SK-N-SH (cell line): Measurements from ENCODE around the gene LIMA1.

Experiments
- EP300 ChIP-seq, 2 experiments: IDR thresholded peaks; 2 replicates each; pipeline versions ENCODE4 v1.4.0 to v1.6.1; 2012; ENCODE audit warnings: borderline replicate concordance in 1 of 2, low read depth in 1 of 2, low read length in 1 of 2
- NFIC ChIP-seq: IDR thresholded peaks from 2 replicates; pipeline ENCODE4 v1.4.0; 2012; ENCODE audit warnings: borderline replicate concordance
- PBX3 ChIP-seq: IDR thresholded peaks from 2 replicates; pipeline ENCODE4; 2012

DNA sequence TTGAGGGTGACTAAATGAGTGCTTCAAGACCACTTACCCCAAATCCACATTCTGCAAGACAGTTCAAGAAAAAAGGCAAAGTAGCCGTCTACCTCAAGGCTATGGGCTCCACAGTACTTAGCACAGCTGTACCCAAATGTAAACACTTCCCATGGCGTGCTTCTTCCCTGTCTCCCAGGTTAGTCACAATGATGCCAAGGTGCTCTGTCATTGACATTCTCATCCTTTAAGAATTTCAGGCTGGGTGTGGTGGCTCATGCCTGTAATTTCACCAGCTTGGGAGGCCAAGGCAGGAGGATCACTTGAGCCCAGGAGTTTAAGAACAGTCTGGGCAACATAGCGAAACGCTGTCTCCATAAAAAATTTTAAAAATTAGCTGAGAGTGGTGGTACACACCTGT lies 64.9 kb downstream of the LIMA1 start:
- TF ChIP-seq NFIC = no peak
- TF ChIP-seq PBX3 = no peak
- no peak for TF ChIP-seq EP300 (IDR thresholded peaks at IDR 0.05; ENCODE audit: borderline replicate concordance in 1 of 2, low read depth in 1 of 2, low read length in 1 of 2)
